Skeletal muscle satellite cell (primary cell): ENCODE measurements around the gene NUDT16.
"Not testable (repeated sequence)": the region's sequence is repeated elsewhere in the genome, so short reads cannot be mapped to it uniquely, and the experiment has no call there.

Experiments used
- H3K27me3 ChIP-seq: 2 replicates; pipeline ENCODE4 v1.7.0; 2013; ENCODE audit warnings: low read length; ENCODE audit not compliant: control insufficient read depth, insufficient read depth
- H3K36me3 ChIP-seq: 2 replicates; pipeline ENCODE4 v1.7.0; 2013; ENCODE audit warnings: mild to moderate bottlenecking, control low read depth, low read length; ENCODE audit not compliant: insufficient read depth
- H3K4me1 ChIP-seq: 2 replicates; pipeline ENCODE4 v1.7.0; 2013; ENCODE audit warnings: low read length; ENCODE audit not compliant: control insufficient read depth, insufficient read depth
- H3K4me2 ChIP-seq: 2 replicates; pipeline ENCODE4 v1.7.0; 2013; ENCODE audit warnings: mild to moderate bottlenecking, low read length
- H3K4me3 ChIP-seq: 2 replicates; pipeline ENCODE4 v1.7.0; 2013; ENCODE audit warnings: low read length
- H3K9ac ChIP-seq: 2 replicates; pipeline ENCODE4 v1.7.0; 2013; ENCODE audit warnings: mild to moderate bottlenecking, low read depth, low read length, moderate library complexity
- H3K9me3 ChIP-seq: replicated peaks from 2 replicates; pipeline ENCODE4 v1.7.0; 2013; ENCODE audit warnings: mild to moderate bottlenecking, control low read depth, low read length

The NUDT16 gene

GRCh38 chr3:131360191-131360755 lies 21.3 kb upstream of the NUDT16 start:
- no peak overlapping the region for H3K9ac ChIP-seq
- no peaks in the 10 kb centered on the region for H3K36me3 ChIP-seq
- H3K9me3 ChIP-seq, result no peaks in the 10 kb centered on the region
- no peaks in the 10 kb centered on the region for H3K27me3 ChIP-seq
- H3K4me3 ChIP-seq, result no peak overlapping the region
- no peak overlapping the region for H3K4me2 ChIP-seq
- H3K4me1 ChIP-seq, result peaks cover 11% of the 10 kb centered on the region

- not testable (repeated sequence) for H3K36me3 ChIP-seq, H3K27me3 ChIP-seq, H3K9ac ChIP-seq, H3K4me3 ChIP-seq, H3K4me2 ChIP-seq, H3K9me3 ChIP-seq
- peaks cover 11% of the 10 kb centered on the region for H3K4me1 ChIP-seq
Observed at GRCh38 chr3:131361066-131361463, 20.5 kb upstream of the NUDT16 start.

- H3K4me2 ChIP-seq, result peak overlapping the region; percentile 71
- H3K36me3 ChIP-seq, result no peaks in the 10 kb centered on the region
- H3K4me3 ChIP-seq, result peak overlapping the region; percentile 53
- no peaks in the 10 kb centered on the region for H3K9me3 ChIP-seq
- no peaks in the 10 kb centered on the region for H3K27me3 ChIP-seq
- H3K4me1 ChIP-seq, result peaks cover 11% of the 10 kb centered on the region
- no peak overlapping the region for H3K9ac ChIP-seq
Observed at GRCh38 chr3:131361464-131362421, 19.8 kb upstream of the NUDT16 start.

GRCh38 chr3:131363275-131363674 lies 18.3 kb upstream of the NUDT16 start:
- Histone ChIP-seq H3K36me3 (no peaks in the 10 kb centered on the region), H3K4me2 (no peak overlapping the region), H3K4me1 (peaks cover 11% of the 10 kb centered on the region), H3K9me3 (no peaks in the 10 kb centered on the region), H3K27me3 (no peaks in the 10 kb centered on the region), H3K4me3 (no peak overlapping the region), H3K9ac (no peak overlapping the region)

GRCh38 chr3:131370935-131371687 lies 10.5 kb upstream of the NUDT16 start:
- no peak overlapping the region for H3K4me3 ChIP-seq

GRCh38 chr3:131371688-131372066 lies 9.9 kb upstream of the NUDT16 start:
- H3K36me3 ChIP-seq, result peaks cover 29% of the 10 kb centered on the region
- no peaks in the 10 kb centered on the region for H3K27me3 ChIP-seq
- no peak overlapping the region for H3K4me3 ChIP-seq
- H3K9me3 ChIP-seq, result no peaks in the 10 kb centered on the region
- no peaks in the 10 kb centered on the region for H3K4me1 ChIP-seq
- no peak overlapping the region for H3K9ac ChIP-seq
- no peak overlapping the region for H3K4me2 ChIP-seq

More at GRCh38 chr3:131370935-131371687, 10.5 kb upstream of the NUDT16 start:
- Histone ChIP-seq H3K27me3 (no peaks in the 10 kb centered on the region), H3K4me2 (no peak overlapping the region), H3K9me3 (no peaks in the 10 kb centered on the region), H3K4me1 (no peaks in the 10 kb centered on the region), H3K36me3 (peaks cover 26% of the 10 kb centered on the region), H3K9ac (no peak overlapping the region)

- H3K4me1 ChIP-seq, result no peaks in the 10 kb centered on the region
- peaks cover 29% of the 10 kb centered on the region for H3K36me3 ChIP-seq
- no peaks in the 10 kb centered on the region for H3K27me3 ChIP-seq
- H3K4me2 ChIP-seq, result no peak overlapping the region
- H3K9me3 ChIP-seq, result no peaks in the 10 kb centered on the region
- H3K9ac ChIP-seq, result no peak overlapping the region
- no peak overlapping the region for H3K4me3 ChIP-seq
Observed at GRCh38 chr3:131374741-131375140, 6.8 kb upstream of the NUDT16 start.

GRCh38 chr3:131380821-131381444 lies 641 bp upstream of the NUDT16 start:
- H3K9ac ChIP-seq, result peak overlapping the region; percentile 95
- H3K4me2 ChIP-seq, result peak overlapping the region; percentile 97
- H3K36me3 ChIP-seq, H3K9me3 ChIP-seq, H3K27me3 ChIP-seq: not testable (repeated sequence)
- peaks cover 10% of the 10 kb centered on the region for H3K4me1 ChIP-seq
- H3K4me3 ChIP-seq, result peak overlapping the region; percentile 97

- H3K4me3 ChIP-seq, result no peak overlapping the region
- H3K4me2 ChIP-seq, result no peak overlapping the region
- peaks cover 7% of the 10 kb centered on the region for H3K36me3 ChIP-seq
- H3K9me3 ChIP-seq, result no peaks in the 10 kb centered on the region
- no peaks in the 10 kb centered on the region for H3K27me3 ChIP-seq
- peaks cover 12% of the 10 kb centered on the region for H3K4me1 ChIP-seq
- no peak overlapping the region for H3K9ac ChIP-seq
Observed at GRCh38 chr3:131386429-131387165, 5.0 kb downstream of the NUDT16 start.

GRCh38 chr3:131387796-131388489 lies 6.4 kb downstream of the NUDT16 start:
- H3K4me3 ChIP-seq, result no peak overlapping the region
- H3K9ac ChIP-seq, result no peak overlapping the region
- H3K27me3 ChIP-seq, result no peaks in the 10 kb centered on the region
- peaks cover 6% of the 10 kb centered on the region for H3K4me1 ChIP-seq
- H3K36me3 ChIP-seq, result peaks cover 7% of the 10 kb centered on the region
- no peak overlapping the region for H3K4me2 ChIP-seq
- no peaks in the 10 kb centered on the region for H3K9me3 ChIP-seq
